NCI-H1417 (cell line): ENCODE data around the gene PALLD.

ENCODE experiments used
- DNase-seq, 3 experiments: peaks; one replicate each; lab custom pipeline; 2025; lab: John Stamatoyannopoulos, UW

PALLD gene

DNA sequence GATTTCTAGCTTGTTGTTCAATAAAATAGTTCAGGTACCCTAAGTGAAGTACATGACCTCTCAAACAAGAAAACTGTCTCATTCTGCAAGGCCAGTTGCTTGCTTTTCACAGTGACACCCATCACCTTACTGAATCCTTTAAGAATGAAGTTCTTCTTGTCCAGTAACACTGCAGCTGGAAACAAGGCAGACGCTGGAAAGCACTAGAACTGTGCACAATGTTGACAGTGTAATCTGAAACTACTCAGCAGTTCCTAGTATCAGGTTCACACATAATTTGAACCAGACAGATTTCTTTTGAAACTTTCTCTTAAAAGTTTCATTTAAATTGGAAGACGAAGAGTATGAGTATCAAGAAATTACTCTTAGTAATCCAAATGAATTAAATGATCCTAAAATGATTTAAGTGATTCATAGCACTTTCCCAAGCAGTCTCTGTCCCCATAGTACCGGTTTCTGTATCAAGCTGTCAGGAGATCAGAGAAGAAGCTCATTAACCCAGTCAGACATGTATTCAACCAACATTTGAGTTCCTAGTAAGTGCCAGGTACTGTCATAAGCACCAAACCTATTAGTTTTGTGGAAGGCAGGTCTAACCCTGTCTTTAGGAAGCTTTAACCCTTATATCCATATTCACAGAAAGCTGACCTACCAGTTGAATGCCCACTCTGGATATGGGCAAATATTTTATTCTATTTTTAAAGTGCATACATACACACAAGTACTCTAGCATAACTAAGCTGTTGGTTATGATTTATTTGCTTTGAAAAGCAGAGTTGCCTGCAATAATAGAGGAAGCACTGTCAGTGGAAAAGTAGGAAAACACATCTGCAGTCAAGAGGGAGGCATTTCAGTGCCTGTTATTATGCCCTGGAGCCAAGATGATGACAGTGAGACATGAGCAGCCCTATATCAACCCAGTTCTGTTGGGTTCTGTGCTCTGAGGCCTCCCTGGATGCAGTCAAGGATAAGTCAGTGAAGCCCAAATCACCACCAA, 63.6 kb downstream of the PALLD start:
- peak; percentile 29 to 80 (median 36) for DNase-seq

- no peak for DNase-seq
These were observed 65.3 kb downstream of the PALLD start for GRCh38 chr4:168562041-168562571.

GRCh38 chr4:168564023-168564422, 67.2 kb downstream of the PALLD start:
- no peak for DNase-seq

DNA sequence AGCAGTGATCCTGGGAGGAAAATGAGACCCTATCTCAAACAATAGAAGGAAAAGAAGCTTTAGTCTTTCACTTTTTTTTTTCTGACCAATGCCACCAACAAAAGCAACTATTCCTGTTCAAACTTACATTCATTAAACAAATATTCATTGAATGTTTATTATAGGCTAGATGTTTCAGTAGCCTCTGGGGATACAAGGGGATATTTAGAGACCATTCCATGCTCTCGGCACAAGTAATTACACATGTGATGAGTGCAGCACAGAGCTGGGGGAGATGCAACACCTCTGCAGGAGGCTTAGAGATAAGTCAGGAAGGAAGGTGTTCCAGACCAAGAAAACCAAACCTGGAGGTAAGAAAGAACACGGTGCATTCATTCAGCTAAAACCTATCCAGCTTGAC, 68.3 kb downstream of the PALLD start:
- DNase-seq = peak in 1 of 3 experiments; percentile 23

DNA sequence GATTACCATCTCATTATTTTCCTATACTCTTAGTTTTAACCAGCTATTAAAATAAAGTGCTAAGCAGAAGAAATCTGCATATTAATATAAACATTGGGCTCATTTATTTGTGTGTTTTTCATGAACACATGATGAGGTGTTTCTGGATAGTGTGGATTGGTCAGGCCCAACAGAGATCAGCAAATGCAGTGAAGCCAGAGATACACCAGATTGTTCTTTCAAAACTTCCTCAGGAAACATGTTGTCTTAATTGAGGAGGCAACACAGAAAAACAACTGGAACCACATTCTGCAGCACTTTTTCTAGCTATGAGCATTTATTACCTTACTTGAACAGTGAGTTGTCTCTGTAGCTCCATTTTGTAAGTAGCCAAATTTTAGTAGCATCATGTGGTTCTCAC, 69.9 kb downstream of the PALLD start:
- no peak for DNase-seq

DNA sequence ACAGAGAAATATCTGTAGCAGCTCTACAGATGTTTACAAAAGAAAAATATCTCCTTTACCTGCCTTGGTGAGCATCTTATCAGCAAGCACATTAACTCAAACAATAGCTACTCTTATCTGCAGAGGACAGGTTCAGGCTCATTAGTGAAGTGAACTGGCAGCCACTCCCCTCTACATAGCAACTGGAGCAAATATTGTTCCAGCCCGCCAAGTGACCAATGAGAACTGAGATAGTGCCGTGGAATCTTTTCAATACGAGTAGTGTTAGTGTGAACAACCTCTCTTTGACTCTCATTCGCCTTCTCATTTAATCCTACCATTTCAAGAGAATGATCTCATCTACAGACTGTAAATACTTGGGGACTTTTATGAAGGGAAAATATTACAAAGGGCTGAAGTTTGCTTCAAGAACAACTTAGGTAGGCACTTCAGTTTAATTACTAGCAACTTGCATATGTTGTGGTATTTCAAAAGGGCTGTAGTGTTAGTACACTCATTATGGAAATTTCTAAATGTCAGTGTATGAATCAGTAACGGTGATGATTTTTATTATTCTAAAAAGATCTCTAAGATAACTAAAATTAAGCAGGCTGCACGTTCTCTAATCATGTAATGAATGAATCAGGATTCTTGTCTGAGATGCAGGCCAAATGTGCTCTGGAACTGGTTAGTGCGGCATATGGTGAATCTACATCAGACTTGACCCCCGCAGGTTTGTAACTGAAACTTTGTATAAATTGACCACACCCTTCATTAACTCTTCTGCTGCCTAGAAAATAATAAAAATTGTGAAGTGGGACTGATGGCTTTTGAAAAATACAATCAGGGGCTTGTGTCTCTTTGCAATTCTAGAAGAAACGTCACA, 72.4 kb downstream of the PALLD start:
- peak in 1 of 3 experiments; percentile 30 for DNase-seq

- DNase-seq = peak in 1 of 3 experiments; percentile 30
These were observed 73.1 kb downstream of the PALLD start for GRCh38 chr4:168569931-168570276.

GRCh38 chr4:168570466-168570865, 73.6 kb downstream of the PALLD start:
- DNase-seq = no peak

DNA sequence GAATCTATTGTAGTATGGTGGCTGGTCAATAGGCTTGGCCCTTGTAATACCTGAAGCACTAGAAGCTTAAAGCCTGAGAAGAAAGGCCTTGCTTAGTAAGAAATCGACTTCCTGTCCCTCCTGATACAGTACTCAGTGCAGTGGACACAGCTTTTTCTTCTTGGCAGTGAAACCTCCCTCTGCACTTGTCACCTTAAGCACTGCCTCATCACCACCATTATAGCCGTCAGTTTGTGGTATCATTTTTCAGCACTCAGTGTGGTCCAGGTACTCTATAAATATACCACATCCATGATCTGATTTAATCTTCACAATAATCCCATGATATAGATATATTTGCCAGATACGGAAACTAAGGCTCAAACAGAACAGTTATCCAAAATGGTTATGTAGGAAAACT, 75.2 kb downstream of the PALLD start:
- DNase-seq = no peak

DNA sequence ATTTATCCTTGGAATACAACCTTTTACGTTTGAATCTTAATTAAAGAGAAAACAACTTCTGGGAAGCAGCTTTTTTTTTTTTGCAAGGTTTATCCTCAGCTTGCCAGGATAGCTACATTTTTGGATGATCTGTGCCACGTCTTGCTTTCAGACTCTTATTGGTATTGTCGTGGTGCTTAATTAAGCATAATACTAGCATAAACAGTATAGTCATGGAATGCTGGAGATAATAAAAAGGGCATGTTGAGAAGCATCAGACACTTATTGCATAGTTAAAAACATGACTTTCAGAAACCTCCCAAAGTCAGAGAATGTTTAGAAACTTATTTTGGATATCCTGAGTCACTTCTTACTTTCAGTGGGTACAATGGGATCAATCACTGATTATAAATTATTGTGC, 77.0 kb downstream of the PALLD start:
- DNase-seq = no peak

- DNase-seq = no peak
These were observed 77.9 kb downstream of the PALLD start for GRCh38 chr4:168574581-168575295.

- DNase-seq = no peak
These were observed 78.6 kb downstream of the PALLD start for GRCh38 chr4:168575473-168575872.

GRCh38 chr4:168577624-168578023, 80.8 kb downstream of the PALLD start:
- no peak for DNase-seq

GRCh38 chr4:168580228-168580627, 83.4 kb downstream of the PALLD start:
- DNase-seq = no peak

GRCh38 chr4:168584321-168584771, 87.5 kb downstream of the PALLD start:
- no peak for DNase-seq

- DNase-seq = peak; percentile 14 to 66 (median 36)
These were observed 88.6 kb downstream of the PALLD start for GRCh38 chr4:168585168-168586091.

DNA sequence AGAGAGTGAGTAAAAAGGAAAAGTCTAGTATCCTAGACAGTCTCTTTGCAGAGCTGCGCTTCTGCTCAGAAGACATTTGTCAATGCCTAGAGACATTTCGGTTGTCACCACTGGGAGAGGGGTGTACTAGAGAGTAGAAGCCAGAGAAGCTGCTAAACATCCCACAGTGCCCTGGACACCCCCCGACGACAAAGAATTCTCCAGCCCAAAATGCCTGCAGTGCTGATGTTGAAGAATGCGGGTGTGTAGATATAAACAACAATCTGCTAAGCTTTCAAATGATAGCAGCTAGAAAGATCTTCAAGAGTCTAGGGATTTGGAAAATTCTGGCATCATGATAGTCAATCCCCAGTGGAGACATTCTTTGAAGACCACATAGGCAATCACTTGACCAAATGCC, 90.1 kb downstream of the PALLD start:
- DNase-seq = no peak

- no peak for DNase-seq
These were observed 90.7 kb downstream of the PALLD start for GRCh38 chr4:168587411-168588125.

DNA sequence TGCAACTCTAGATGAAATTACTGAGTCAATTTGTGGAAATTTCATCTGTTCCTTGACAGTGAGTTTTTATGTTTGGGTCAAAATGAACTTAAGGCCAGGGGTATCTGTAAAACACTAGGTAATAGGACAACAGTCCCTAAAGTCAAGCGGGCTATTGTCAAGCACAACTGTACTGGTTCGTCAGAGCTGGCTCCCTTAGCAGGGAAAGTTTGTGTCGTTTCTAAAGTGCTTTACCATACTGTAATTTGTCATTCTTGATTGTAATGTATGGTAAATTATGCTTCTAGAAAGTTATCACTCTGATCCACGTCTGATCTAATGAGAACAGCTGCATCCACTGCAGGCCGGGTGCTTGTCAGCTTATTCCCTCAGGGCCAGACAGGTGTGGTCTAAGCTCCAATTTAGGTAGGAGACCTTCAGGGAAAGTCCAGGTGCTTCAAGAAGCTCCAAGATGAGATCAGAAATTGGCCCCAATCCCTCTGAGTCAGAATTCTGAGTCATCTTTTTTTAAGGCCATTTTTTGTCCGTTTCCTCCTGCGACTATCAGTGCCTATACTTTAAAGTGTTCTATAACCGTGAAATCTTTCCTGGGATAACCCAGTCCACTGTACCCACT, 92.2 kb downstream of the PALLD start:
- peak in 1 of 3 experiments; percentile 30 for DNase-seq

- no peak for DNase-seq
These were observed 95.8 kb downstream of the PALLD start for GRCh38 chr4:168592676-168593075.
